Kidney (tissue), 14 donors: ENCODE measurements around the gene ERBB4. TPM values are rescaled to one million over a fixed set of nuclear protein-coding genes. Genes with fewer than 3 reads are reported as not detected.

Experiments used
- DNase-seq, 5 donors: peaks; one replicate each; pipeline ENCODE4 v3.0.0-alpha.2; 2013 to 2020
- FAIRE-seq: peaks from 2 replicates; lab custom pipeline; 2012; peaks lifted over from hg19 to GRCh38; lab: Jason Lieb, UNC
- H3K27ac ChIP-seq, 2 donors: one replicate each; pipeline ENCODE4 v1.7.0; 2013; ENCODE audit warnings: low read depth in 2 of 2, low read length in 2 of 2, inconsistent platforms in 1 of 2
- H3K27me3 ChIP-seq: one replicate; pipeline ENCODE4 v1.7.1; 2013; ENCODE audit warnings: low read length, inconsistent platforms; ENCODE audit not compliant: control insufficient read depth, insufficient read depth
- H3K36me3 ChIP-seq, 3 donors: one replicate each; pipeline versions ENCODE4 v1.7.0 to v1.7.1; 2013; ENCODE audit warnings: low read length in 3 of 3, control low read depth in 1 of 3, inconsistent platforms in 1 of 3; ENCODE audit not compliant: insufficient read depth in 3 of 3, control insufficient read depth in 2 of 3
- H3K4me1 ChIP-seq, 3 donors: one replicate each; pipeline versions ENCODE4 v1.7.0 to v1.7.1; 2013; ENCODE audit warnings: low read length in 3 of 3, inconsistent platforms in 1 of 3, low read depth in 1 of 3; ENCODE audit not compliant: control insufficient read depth in 2 of 3, insufficient read depth in 2 of 3
- H3K4me3 ChIP-seq, 3 donors: one replicate each; pipeline versions ENCODE4 v1.7.0 to v1.8.1; 2013; ENCODE audit warnings: low read length in 3 of 3, control low read depth in 1 of 3, inconsistent platforms in 1 of 3
- H3K9ac ChIP-seq, 3 donors: one replicate each; pipeline versions ENCODE4 v1.7.0 to v1.7.1; 2013; ENCODE audit warnings: low read length in 3 of 3, control low read depth in 1 of 3, inconsistent platforms in 1 of 3
- H3K9me3 ChIP-seq, 3 donors: one replicate each; pipeline versions ENCODE4 v1.7.0 to v1.7.1; 2013; ENCODE audit warnings: low read length in 3 of 3, control low read depth in 1 of 3, inconsistent platforms in 1 of 3; ENCODE audit not compliant: control insufficient read depth in 2 of 3, insufficient read depth in 1 of 3
- CTCF ChIP-seq: IDR thresholded peaks from 3 replicates; pipeline ENCODE4 v1.5.1; 2012; ENCODE audit warnings: mild to moderate bottlenecking, moderate library complexity, borderline replicate concordance; ENCODE audit not compliant: insufficient read depth; ENCODE audit errors: extremely low read depth
- intact Hi-C: fragments of 100-400 bp; cut with DNase I; formaldehyde crosslinking; loops from one replicate; pipeline ENCODE4 v1.11.1; 2022
- polyA plus RNA-seq: library from polyadenylated mRNA; stranded (reverse); fragments of 350-450 nt; fragmentation: Illumina TruSeq; extraction: RNeasy Lipid Tissue Mini Kit (QIAGEN cat#74804); gene quantifications from one replicate; pipeline ENCODE4 v1.2.3, GENCODE V29; 2014; ENCODE audit warnings: low read depth, low replicate concordance; ENCODE audit not compliant: insufficient read depth
- total RNA-seq: library from RNA; stranded (reverse); fragmentation: NEBNext Ultra II Directional; extraction: Animal tissue kit (Norgen Biotek cat#: 25700); gene quantifications from one replicate; pipeline ENCODE4 v1.2.1, GENCODE V29; 2021
- donor health status: control.
- donor health status: control.
- donor health status: control.
- donor health status: control.
- donor health status: control.
- donor health status: DM: yes; HTN: yes; CAD: no.
- donor health status: Normal renal cell carcinoma (clear cell type).

Gene ERBB4
- total and polyA plus RNA-seq, 2 donors from 2014 or later, result 3.9 to 152 TPM

GRCh38 chr2:211463397-211463796, 1075.2 kb downstream of the ERBB4 start:
- Histone ChIP-seq H3K4me1 (no peaks in the 10 kb centered on the region), H3K9me3 (no peaks in the 10 kb centered on the region), H3K27me3 (no peaks in the 10 kb centered on the region), H3K27ac (no peak overlapping the region), H3K36me3 (no peaks in the 10 kb centered on the region), H3K9ac (no peak overlapping the region), H3K4me3 (no peak overlapping the region)
- no peak for DNase-seq
- no peak for FAIRE-seq
- no peak for TF ChIP-seq CTCF
- intact Hi-C loops, result no loop called here

- no peak overlapping the region for H3K9ac ChIP-seq
- FAIRE-seq (no peak), DNase-seq (no peak)
- no peak for TF ChIP-seq CTCF
- H3K36me3 ChIP-seq, result no peaks in the 10 kb centered on the region
- H3K9me3 ChIP-seq, result no peaks in the 10 kb centered on the region
- H3K4me3 ChIP-seq, result no peak overlapping the region
- no peaks in the 10 kb centered on the region for H3K27me3 ChIP-seq
- no peak overlapping the region for H3K27ac ChIP-seq
- intact Hi-C loops, result no loop called here
- no peaks in the 10 kb centered on the region for H3K4me1 ChIP-seq
Observed at GRCh38 chr2:211458974-211459373, 1079.6 kb downstream of the ERBB4 start.

- no peaks in the 10 kb centered on the region for H3K36me3 ChIP-seq
- H3K4me3 ChIP-seq, result no peak overlapping the region
- FAIRE-seq (no peak), DNase-seq (peak in 1 of 5 donors; percentile 7)
- TF ChIP-seq CTCF, result no peak
- no peaks in the 10 kb centered on the region for H3K9me3 ChIP-seq
- H3K9ac ChIP-seq, result no peak overlapping the region
- intact Hi-C loops, result no loop called here
- H3K4me1 ChIP-seq, result no peaks in the 10 kb centered on the region
- no peaks in the 10 kb centered on the region for H3K27me3 ChIP-seq
- H3K27ac ChIP-seq, result no peak overlapping the region
Observed at GRCh38 chr2:211457325-211457724, 1081.3 kb downstream of the ERBB4 start.

- peak; percentile 79 for TF ChIP-seq CTCF
- H3K27ac ChIP-seq, result no peak overlapping the region
- intact Hi-C loops, result no loop called here
- H3K36me3 ChIP-seq, result no peaks in the 10 kb centered on the region
- H3K27me3 ChIP-seq, result no peaks in the 10 kb centered on the region
- no peak overlapping the region for H3K4me3 ChIP-seq
- no peaks in the 10 kb centered on the region for H3K9me3 ChIP-seq
- H3K4me1 ChIP-seq, result no peaks in the 10 kb centered on the region
- FAIRE-seq (no peak), DNase-seq (peak in 4 of 5 donors; percentile 34 to 80 (median 66))
- H3K9ac ChIP-seq, result no peak overlapping the region
Observed at GRCh38 chr2:211455216-211455841, 1083.3 kb downstream of the ERBB4 start.
